ENCODE measurements around the gene SARDH.

Gene SARDH

GRCh38 chr9:133742849-133743444, 4.8 kb upstream of the SARDH start:
- TF ChIP-seq MAX (IDR thresholded peaks at IDR 0.05; ENCODE audit: low read depth, low read length) (peak; percentile 82), CTCF (IDR thresholded peaks at IDR 0.05; ENCODE audit: low read depth, low read length) (peak; percentile 97), POLR2A (IDR thresholded peaks at IDR 0.05; ENCODE audit: extremely low read depth, insufficient read length) (no peak)
- no peak overlapping the region for H3K4me3 ChIP-seq (ENCODE audit: low read depth, low read length)
- DNase-seq (ENCODE audit: low read depth) = peak; percentile 72

- TF ChIP-seq MAX (IDR thresholded peaks at IDR 0.05; ENCODE audit: low read depth, low read length) = no peak
- no peak overlapping the region for H3K4me3 ChIP-seq (ENCODE audit: low read depth, low read length)
- no peak for DNase-seq (ENCODE audit: low read depth)
Measured at GRCh38 chr9:133742251-133742650, 4.1 kb upstream of the SARDH start.

- H3K4me3 ChIP-seq (ENCODE audit: low read depth, low read length) = no peak overlapping the region
- no peak for TF ChIP-seq CTCF (IDR thresholded peaks at IDR 0.05; ENCODE audit: low read depth, low read length)
- no peak for TF ChIP-seq POLR2A (IDR thresholded peaks at IDR 0.05; ENCODE audit: extremely low read depth, insufficient read length)
- TF ChIP-seq MAX (IDR thresholded peaks at IDR 0.05; ENCODE audit: low read depth, low read length) = no peak
- TF ChIP-seq MYC (IDR thresholded peaks at IDR 0.05; ENCODE audit: low read depth, low read length) = no peak
Measured at GRCh38 chr9:133741716-133742115, 3.6 kb upstream of the SARDH start.

GRCh38 chr9:133740911-133741310, 2.8 kb upstream of the SARDH start:
- TF ChIP-seq MAX (IDR thresholded peaks at IDR 0.05; ENCODE audit: low read depth, low read length) (no peak), CTCF (IDR thresholded peaks at IDR 0.05; ENCODE audit: low read depth, low read length) (no peak), MYC (IDR thresholded peaks at IDR 0.05; ENCODE audit: low read depth, low read length) (no peak), POLR2A (IDR thresholded peaks at IDR 0.05; ENCODE audit: extremely low read depth, insufficient read length) (no peak)
- H3K4me3 ChIP-seq (ENCODE audit: low read depth, low read length) = no peak overlapping the region
- no peak for DNase-seq (ENCODE audit: low read depth)

More at GRCh38 chr9:133741716-133742115, 3.6 kb upstream of the SARDH start:
- DNase-seq (ENCODE audit: low read depth) = no peak

GRCh38 chr9:133739408-133740280, 1.5 kb upstream of the SARDH start:
- TF ChIP-seq CTCF (IDR thresholded peaks at IDR 0.05; ENCODE audit: low read depth, low read length) (no peak), POLR2A (IDR thresholded peaks at IDR 0.05; ENCODE audit: extremely low read depth, insufficient read length) (no peak), MYC (IDR thresholded peaks at IDR 0.05; ENCODE audit: low read depth, low read length) (no peak), MAX (IDR thresholded peaks at IDR 0.05; ENCODE audit: low read depth, low read length) (no peak)
- H3K4me3 ChIP-seq (ENCODE audit: low read depth, low read length) = no peak overlapping the region
- no peak for DNase-seq (ENCODE audit: low read depth)

- TF ChIP-seq CTCF (IDR thresholded peaks at IDR 0.05; ENCODE audit: low read depth, low read length) (no peak), MYC (IDR thresholded peaks at IDR 0.05; ENCODE audit: low read depth, low read length) (no peak), POLR2A (IDR thresholded peaks at IDR 0.05; ENCODE audit: extremely low read depth, insufficient read length) (no peak), MAX (IDR thresholded peaks at IDR 0.05; ENCODE audit: low read depth, low read length) (no peak)
- H3K4me3 ChIP-seq (ENCODE audit: low read depth, low read length) = no peak overlapping the region
- no peak for DNase-seq (ENCODE audit: low read depth)
Measured at GRCh38 chr9:133738640-133739225, 581 bp upstream of the SARDH start.

All from NB4 (cell line).